H1 (cell line): ENCODE data around the gene CFAP221. TPM values are rescaled to one million over a fixed set of nuclear protein-coding genes. Genes with fewer than 3 reads are reported as not detected.
A peak's percentile ranks its signal among the peaks of the same experiment; 100 is the strongest.

Source experiments
- CTCF ChIA-PET: fragments of 300-600 bp; sonication (Branson Sonifier 250); formaldehyde crosslinking; loops from one replicate; lab custom pipeline; 2021; ENCODE audit not compliant: partially characterized antibody; lab: Charles Lee
- POLR2A ChIA-PET: fragments of 300-600 bp; sonication (Branson Sonifier 250); formaldehyde crosslinking; loops from one replicate; lab custom pipeline; 2021; ENCODE audit warnings: inconsistent platforms; ENCODE audit not compliant: partially characterized antibody; lab: Charles Lee
- DNase-seq, 2 experiments: peaks; one replicate each; pipeline versions ENCODE4 v3.0.0 to v3.0.0-alpha.2; 2010 to 2022; ENCODE audit warnings: low spot score in 2 of 2, low read depth in 1 of 2, mixed read lengths in 1 of 2
- FAIRE-seq: peaks from 2 replicates; lab custom pipeline; 2011; peaks lifted over from hg19 to GRCh38; lab: Jason Lieb, UNC
- H2AFZ ChIP-seq: 2 replicates; pipeline ENCODE4 v1.8.1; 2012; ENCODE audit warnings: low read length, inconsistent platforms
- H2AK5ac ChIP-seq: 2 replicates; pipeline ENCODE4 v1.6.1; 2013; ENCODE audit warnings: low read depth, low read length
- H2BK120ac ChIP-seq: replicated peaks from 2 replicates; pipeline ENCODE3; 2013; ENCODE audit warnings: low read depth, low read length, inconsistent platforms
- H2BK12ac ChIP-seq: 2 replicates; pipeline ENCODE4 v1.6.1; 2013; ENCODE audit warnings: low read depth, low read length
- H2BK15ac ChIP-seq: 2 replicates; pipeline ENCODE4 v1.6.1; 2013; ENCODE audit warnings: low read length
- H2BK20ac ChIP-seq: 2 replicates; pipeline ENCODE4 v1.6.1; 2013; ENCODE audit warnings: low read length
- H2BK5ac ChIP-seq: 2 replicates; pipeline ENCODE4 v1.6.1; 2013; ENCODE audit warnings: low read depth, low read length
- H3K14ac ChIP-seq: 2 replicates; pipeline ENCODE4 v1.6.1; 2013; ENCODE audit warnings: inconsistent platforms; ENCODE audit not compliant: insufficient read length
- H3K18ac ChIP-seq: 2 replicates; pipeline ENCODE4 v1.6.1; 2013; ENCODE audit warnings: low read length; ENCODE audit errors: extremely low read depth
- H3K23ac ChIP-seq: 2 replicates; pipeline ENCODE4 v1.6.1; 2013; ENCODE audit warnings: inconsistent platforms; ENCODE audit not compliant: insufficient read length
- H3K23me2 ChIP-seq: 2 replicates; pipeline ENCODE4 v1.6.1; 2013; ENCODE audit warnings: low read depth, low read length
- H3K27ac ChIP-seq: 2 replicates; pipeline ENCODE4 v1.6.1; 2011; ENCODE audit warnings: low read depth, low read length, inconsistent platforms
- H3K27me3 ChIP-seq, 4 experiments: replicated peaks in 1 of 4; 1 replicate in 1 of 4; 2 replicates in 3 of 4; pipeline versions ENCODE4 v1.6.1 to v1.8.1; 2011 to 2013; ENCODE audit warnings: low read length in 3 of 4, mild to moderate bottlenecking in 3 of 4, inconsistent platforms in 2 of 4, mixed read lengths in 2 of 4, moderate library complexity in 1 of 4; ENCODE audit not compliant: control insufficient read depth in 3 of 4, insufficient read depth in 3 of 4; ENCODE audit errors: extremely low read depth in 1 of 4
- H3K36me3 ChIP-seq, 4 experiments: 2 replicates each; pipeline versions ENCODE4 v1.6.1 to v1.8.1; 2011 to 2013; ENCODE audit warnings: mild to moderate bottlenecking in 4 of 4, low read length in 3 of 4, moderate library complexity in 2 of 4, control low read depth in 1 of 4, inconsistent platforms in 1 of 4; ENCODE audit not compliant: insufficient read depth in 4 of 4, control insufficient read depth in 2 of 4
- H3K4ac ChIP-seq: replicated peaks from 2 replicates; pipeline ENCODE3; 2013; ENCODE audit warnings: low read length, low read depth, mixed read lengths, inconsistent platforms; ENCODE audit not compliant: insufficient read length
- H3K4me1 ChIP-seq, 4 experiments: replicated peaks in 1 of 4; 1 replicate in 1 of 4; 2 replicates in 3 of 4; pipeline versions ENCODE4 v1.6.1 to v1.8.1; 2011 to 2013; ENCODE audit warnings: low read length in 3 of 4, inconsistent platforms in 2 of 4, mixed read lengths in 1 of 4; ENCODE audit not compliant: insufficient read depth in 4 of 4, control insufficient read depth in 3 of 4
- H3K4me2 ChIP-seq, 2 experiments: 2 replicates each; pipeline versions ENCODE4 v1.6.1 to v1.8.1; 2011 to 2013; ENCODE audit warnings: low read depth in 2 of 2, low read length in 2 of 2, control low read depth in 1 of 2, inconsistent platforms in 1 of 2, mild to moderate bottlenecking in 1 of 2; ENCODE audit not compliant: insufficient read depth in 1 of 2
- H3K4me3 ChIP-seq, 4 experiments: fragments of 200-600, 300-600 bp in 1 of 4; sonication (generic), shearing (Covaris generic), sonication (Bioruptor Twin) in 1 of 4; 2 replicates each; pipeline versions ENCODE4 v1.5.1 to v1.8.1; 2011 to 2016; ENCODE audit warnings: low read length in 4 of 4, low read depth in 3 of 4, control low read depth in 2 of 4, inconsistent platforms in 2 of 4, mild to moderate bottlenecking in 2 of 4, mixed read lengths in 1 of 4, moderate library complexity in 1 of 4; ENCODE audit not compliant: insufficient read depth in 2 of 4; ENCODE audit errors: extremely low read depth in 1 of 4
- H3K56ac ChIP-seq: replicated peaks from 2 replicates; pipeline ENCODE3; 2013; ENCODE audit warnings: low read depth, mild to moderate bottlenecking, mixed read lengths, low read length, inconsistent platforms; ENCODE audit not compliant: insufficient read length
- H3K79me1 ChIP-seq: 2 replicates; pipeline ENCODE4 v1.6.1; 2013; ENCODE audit warnings: low read depth, low read length, control low read depth
- H3K79me2 ChIP-seq, 2 experiments: 2 replicates each; pipeline versions ENCODE4 v1.6.1 to v1.8.1; 2012 to 2013; ENCODE audit warnings: low read length in 2 of 2, mild to moderate bottlenecking in 2 of 2, inconsistent platforms in 1 of 2; ENCODE audit not compliant: insufficient read depth in 2 of 2, control insufficient read depth in 1 of 2
- H3K9ac ChIP-seq, 4 experiments: replicated peaks in 1 of 4; 1 replicate in 1 of 4; 2 replicates in 3 of 4; pipeline versions ENCODE4 v1.6.1 to v1.8.1; 2011 to 2013; ENCODE audit warnings: low read depth in 3 of 4, low read length in 3 of 4, control low read depth in 2 of 4, mild to moderate bottlenecking in 2 of 4, moderate library complexity in 2 of 4, inconsistent platforms in 1 of 4; ENCODE audit errors: extremely low read depth in 1 of 4
- H3K9me3 ChIP-seq, 2 experiments: 2 replicates each; pipeline versions ENCODE4 v1.6.1 to v1.8.1; 2012 to 2013; ENCODE audit warnings: mild to moderate bottlenecking in 2 of 2, moderate library complexity in 2 of 2, control low read depth in 1 of 2, inconsistent platforms in 1 of 2, low read depth in 1 of 2, low read length in 1 of 2, mixed read lengths in 1 of 2; ENCODE audit not compliant: insufficient read depth in 2 of 2
- H4K20me1 ChIP-seq, 2 experiments: replicated peaks in 1 of 2; 2 replicates each; pipeline versions ENCODE3 to v1.8.1; 2011 to 2013; ENCODE audit warnings: inconsistent platforms in 2 of 2, low read length in 2 of 2, mild to moderate bottlenecking in 1 of 2; ENCODE audit not compliant: insufficient read depth in 2 of 2, control insufficient read depth in 1 of 2
- H4K5ac ChIP-seq: 2 replicates; pipeline ENCODE4 v1.6.1; 2013; ENCODE audit warnings: low read length, low read depth, mixed read lengths, inconsistent platforms; ENCODE audit not compliant: insufficient read length
- H4K8ac ChIP-seq: 2 replicates; pipeline ENCODE4 v1.8.0; 2013; ENCODE audit warnings: mild to moderate bottlenecking, moderate library complexity, low read length, inconsistent platforms; ENCODE audit not compliant: insufficient read depth; ENCODE audit errors: extremely low read depth
- H4K91ac ChIP-seq: replicated peaks from 2 replicates; pipeline ENCODE3; 2013; ENCODE audit warnings: low read length, mixed read lengths, inconsistent platforms; ENCODE audit not compliant: insufficient read length
- CTBP2 ChIP-seq: IDR thresholded peaks from 2 replicates; pipeline ENCODE4 v1.7.0; 2011; ENCODE audit warnings: borderline replicate concordance, mild to moderate bottlenecking, moderate library complexity, mixed read lengths, low read length; ENCODE audit not compliant: insufficient read depth, insufficient read length
- SIN3A ChIP-seq, 2 experiments: IDR thresholded peaks in 1 of 2; conservative IDR thresholded peaks in 1 of 2; 2 replicates each; pipeline ENCODE4 v1.6.1; 2011 to 2012; ENCODE audit warnings: low read length in 2 of 2, improper control_type of control experiment in 1 of 2, low read depth in 1 of 2, mild to moderate bottlenecking in 1 of 2
- WGBS, 2 experiments: shearing (Covaris generic) in 1 of 2; methylation state at CpG; one replicate each; pipeline versions ENCODE4 v1.1.6 to v1.1.7; 2013 to 2015; ENCODE audit warnings: low lambda C conversion rate in 2 of 2, mixed read lengths in 2 of 2, inconsistent platforms in 1 of 2, low coverage in 1 of 2, missing lambda C conversion rate in 1 of 2; ENCODE audit not compliant: insufficient replicate concordance in 2 of 2, insufficient coverage in 1 of 2, insufficient read length in 1 of 2; ENCODE audit errors: extremely low coverage in 1 of 2, missing lambda C conversion rate in 1 of 2; 5-methylcytosine and 5-hydroxymethylcytosine counted together
- polyA plus RNA-seq, 7 experiments: library from polyadenylated mRNA; depleted of rRNA in 3 of 7; stranded (reverse) in 5 of 7; unstranded in 2 of 7; fragments of >200 nt in 5 of 7; fragments of 200-250 nt in 2 of 7; gene quantifications; 1 replicate in 5 of 7; 2 replicates in 1 of 7; 4 replicates in 1 of 7; pipeline versions ENCODE4 v1.2.1 to v1.2.3, GENCODE V29; 2011 to 2013; ENCODE audit warnings: missing spikeins in 2 of 7, mixed read lengths in 2 of 7
- total RNA-seq: library from RNA; stranded (reverse); fragmentation: NEBNext Ultra II Directional; extraction: Animal tissue kit (Norgen Biotek cat#: 25700); gene quantifications from 2 replicates; pipeline ENCODE4 v1.2.1, GENCODE V29; 2021

CFAP221 gene
- total and polyA plus RNA-seq, 2 of the 8 experiments (the other 6 are each of a cell fraction or from before 2014, with no cell fraction given) = 0.14 to 0.71 TPM

GRCh38 chr2:119523383-119523951 lies 20.8 kb upstream of the CFAP221 start:
- Histone ChIP-seq H3K9ac (peak overlapping the region in 1 of 4 experiments; percentile 48; a peak in 1 of 7 replicates), H3K9me3 (no peaks in the 10 kb centered on the region), H3K14ac (no peak overlapping the region), H3K23me2 (peaks cover 9% of the 10 kb centered on the region; the same call in 1 of the 2 replicates), H4K5ac (no peak overlapping the region), H4K91ac (no peak overlapping the region), H4K20me1 (no peaks in the 10 kb centered on the region), H3K4me3 (peak overlapping the region; percentile 38 to 63 (median 46); a peak in 7 of 8 replicates), H2BK5ac (no peak overlapping the region), H3K4ac (no peak overlapping the region), H2BK20ac (no peak overlapping the region), H3K4me2 (peak overlapping the region; percentile 86 to 88), H3K79me2 (no peaks in the 10 kb centered on the region), H3K56ac (no peak overlapping the region), H3K36me3 (no peaks in the 10 kb centered on the region), H3K18ac (peak overlapping the region; percentile 38; the same call in 1 of the 2 replicates), H3K27ac (no peak overlapping the region), H3K4me1 (peaks cover 0 to 10% (median 5%) of the 10 kb centered on the region in 4 experiments; a peak in 4 of 7 replicates), H2BK12ac (no peak overlapping the region), H2AK5ac (no peak overlapping the region), H2BK120ac (no peak overlapping the region), H4K8ac (no peak overlapping the region), H3K27me3 (peaks cover 17 to 36% (median 33%) of the 10 kb centered on the region in 4 experiments), H3K79me1 (no peaks in the 10 kb centered on the region), H2BK15ac (no peak overlapping the region), H3K23ac (no peak overlapping the region), H2AFZ (peak overlapping the region; percentile 93)
- CTCF ChIA-PET = interaction anchor here (0.8 to 2.1 kb wide), 10 partner anchors 7 to 117 kb away, joined by 3 to 9 read pairs (median 4); no protein-coding TSS in a partner anchor
- TF ChIP-seq SIN3A (conservative IDR thresholded peaks at IDR 0.05 in 1 of 2, IDR thresholded peaks at IDR 0.05 in 1 of 2; ENCODE audit: low read depth in 1 of 2, low read length in 2 of 2) = no peak
- TF ChIP-seq CTBP2 = peak; percentile 1
- POLR2A ChIA-PET = no interaction called here
- FAIRE-seq (no peak), DNase-seq (no peak)
- WGBS, 2 experiments = 15% methylated on average over 21 of the region's 21 CpGs; no CpG with 5 or more reads in 1 of the 2 experiments
